HG03457 (cell line): Measurements from ENCODE around the gene NPS.

ENCODE experiments used
- ATAC-seq: cut with Tn5 transposase; IDR thresholded peaks from one replicate; pipeline ENCODE4 v1.9.1; 2021; ENCODE audit warnings: moderate number of reproducible peaks; ENCODE audit not compliant: unreplicated experiment

The NPS gene

GRCh38 chr10:127556916-127557315 is 7.8 kb downstream of the NPS start:
- ATAC-seq: no peak

- no peak for ATAC-seq
Measured at GRCh38 chr10:127561647-127562046, 12.5 kb downstream of the NPS start.

- no peak for ATAC-seq
Measured at GRCh38 chr10:127563718-127564553, 14.8 kb downstream of the NPS start.

- ATAC-seq: no peak
Measured at GRCh38 chr10:127564644-127565043, 15.5 kb downstream of the NPS start.

GRCh38 chr10:127565583-127565982 is 16.5 kb downstream of the NPS start:
- ATAC-seq: no peak

GRCh38 chr10:127569210-127569609 is 20.1 kb downstream of the NPS start:
- ATAC-seq: no peak

GRCh38 chr10:127570036-127570435 is 20.9 kb downstream of the NPS start:
- no peak for ATAC-seq

- no peak for ATAC-seq
Measured at GRCh38 chr10:127571386-127571785, 22.3 kb downstream of the NPS start.

GRCh38 chr10:127576051-127576450 is 26.9 kb downstream of the NPS start:
- ATAC-seq: no peak

- ATAC-seq: no peak
Measured at GRCh38 chr10:127576740-127577161, 27.6 kb downstream of the NPS start.

GRCh38 chr10:127577376-127578258 is 28.5 kb downstream of the NPS start:
- ATAC-seq: no peak

GRCh38 chr10:127578259-127578960 is 29.3 kb downstream of the NPS start:
- no peak for ATAC-seq

- ATAC-seq: no peak
Measured at GRCh38 chr10:127578961-127579305, 29.8 kb downstream of the NPS start.

- no peak for ATAC-seq
Measured at GRCh38 chr10:127579640-127580039, 30.5 kb downstream of the NPS start.

GRCh38 chr10:127580822-127581221 is 31.7 kb downstream of the NPS start:
- ATAC-seq: no peak

GRCh38 chr10:127585519-127586023 is 36.5 kb downstream of the NPS start:
- no peak for ATAC-seq

GRCh38 chr10:127587668-127588365 is 38.7 kb downstream of the NPS start:
- no peak for ATAC-seq

- ATAC-seq: no peak
Measured at GRCh38 chr10:127592586-127592985, 43.5 kb downstream of the NPS start.

- ATAC-seq: no peak
Measured at GRCh38 chr10:127600479-127600878, 51.4 kb downstream of the NPS start.
